IMR-90 (cell line): ENCODE measurements around the gene DDX31.
A peak's percentile ranks its signal among the peaks of the same experiment; 100 is the strongest.

Experiments used
- BHLHE40 ChIP-seq: fragments of 150-350 bp; IDR thresholded peaks from 2 replicates; pipeline ENCODE4 v1.6.1; 2016; ENCODE audit warnings: mild to moderate bottlenecking, low read depth, low read length
- CEBPB ChIP-seq: IDR thresholded peaks from 2 replicates; pipeline ENCODE4 v1.6.1; 2012; ENCODE audit warnings: low read depth, low read length, improper control_type of control experiment
- CHD1 ChIP-seq: IDR thresholded peaks from 2 replicates; pipeline ENCODE4 v1.6.1; 2012; ENCODE audit warnings: low read depth, low read length, improper control_type of control experiment
- MAFK ChIP-seq: IDR thresholded peaks from 2 replicates; pipeline ENCODE4 v1.6.1; 2012; ENCODE audit warnings: low read depth, low read length, improper control_type of control experiment
- MAZ ChIP-seq: IDR thresholded peaks from 2 replicates; pipeline ENCODE4 v1.6.1; 2012; ENCODE audit warnings: low read depth, mild to moderate bottlenecking, low read length, improper control_type of control experiment, moderate library complexity, borderline replicate concordance
- MXI1 ChIP-seq: IDR thresholded peaks from 2 replicates; pipeline ENCODE4 v1.6.1; 2012; ENCODE audit warnings: low read depth, mild to moderate bottlenecking, low read length, moderate library complexity, borderline replicate concordance
- NFE2L2 ChIP-seq: fragments of 150-350 bp; IDR thresholded peaks from 2 replicates; pipeline ENCODE4 v1.6.1; 2016; ENCODE audit warnings: low read depth, mild to moderate bottlenecking, low read length
- POLR2A ChIP-seq: IDR thresholded peaks from 2 replicates; pipeline ENCODE4 v1.6.1; 2012; ENCODE audit warnings: mild to moderate bottlenecking, low read depth, low read length
- RCOR1 ChIP-seq: IDR thresholded peaks from 2 replicates; pipeline ENCODE4 v1.6.1; 2012; ENCODE audit warnings: mild to moderate bottlenecking, low read length, improper control_type of control experiment; ENCODE audit not compliant: insufficient replicate concordance
- RFX5 ChIP-seq: IDR thresholded peaks from 2 replicates; pipeline ENCODE4 v1.8.0; 2012; ENCODE audit warnings: low read depth, mild to moderate bottlenecking, low read length, moderate library complexity
- SMC3 ChIP-seq: fragments of 150-350 bp; IDR thresholded peaks from 2 replicates; pipeline ENCODE4 v1.6.1; 2016; ENCODE audit warnings: low read depth, mild to moderate bottlenecking, antibody characterized with exemption, low read length, moderate library complexity
- TF ChIP-seq, protein P1 (sequence below): conservative IDR thresholded peaks from 2 replicates; pipeline ENCODE4 v1.5.1; 2012; ENCODE audit warnings: mild to moderate bottlenecking, low read depth, low read length, improper control_type of control experiment
- TF ChIP-seq, protein P2 (sequence below): fragments of 150-350 bp; IDR thresholded peaks from 2 replicates; pipeline ENCODE4 v1.6.1; 2016; ENCODE audit warnings: low read depth, mild to moderate bottlenecking, low read length, moderate library complexity, borderline replicate concordance
- TF ChIP-seq, protein P3 (sequence below): fragments of 150-350 bp; IDR thresholded peaks from 2 replicates; pipeline ENCODE4 v1.6.1; 2017; ENCODE audit warnings: mild to moderate bottlenecking, antibody characterized with exemption, low read length, low read depth

DNA sequence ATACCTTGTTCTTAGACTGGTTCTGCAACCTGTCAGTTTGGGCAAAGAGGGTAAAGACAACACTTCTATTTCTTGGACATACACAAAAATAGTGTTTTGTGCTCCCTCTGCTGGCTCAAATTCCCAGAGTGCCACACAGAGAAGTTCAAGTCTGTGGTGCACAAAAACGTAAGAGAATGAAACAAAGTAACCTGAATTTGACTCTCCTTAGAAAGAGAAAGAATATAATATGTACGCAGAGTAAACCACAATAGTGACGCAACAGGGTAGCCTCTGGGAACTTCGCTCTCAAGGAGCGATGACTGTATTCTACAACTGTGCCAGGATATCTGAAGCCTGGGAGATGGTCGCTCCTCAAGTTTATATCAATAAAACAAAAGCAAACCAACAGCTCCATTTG, 18.5 kb downstream of the DDX31 start:
- TF ChIP-seq MXI1 = no peak
- TF ChIP-seq, protein P1, sequence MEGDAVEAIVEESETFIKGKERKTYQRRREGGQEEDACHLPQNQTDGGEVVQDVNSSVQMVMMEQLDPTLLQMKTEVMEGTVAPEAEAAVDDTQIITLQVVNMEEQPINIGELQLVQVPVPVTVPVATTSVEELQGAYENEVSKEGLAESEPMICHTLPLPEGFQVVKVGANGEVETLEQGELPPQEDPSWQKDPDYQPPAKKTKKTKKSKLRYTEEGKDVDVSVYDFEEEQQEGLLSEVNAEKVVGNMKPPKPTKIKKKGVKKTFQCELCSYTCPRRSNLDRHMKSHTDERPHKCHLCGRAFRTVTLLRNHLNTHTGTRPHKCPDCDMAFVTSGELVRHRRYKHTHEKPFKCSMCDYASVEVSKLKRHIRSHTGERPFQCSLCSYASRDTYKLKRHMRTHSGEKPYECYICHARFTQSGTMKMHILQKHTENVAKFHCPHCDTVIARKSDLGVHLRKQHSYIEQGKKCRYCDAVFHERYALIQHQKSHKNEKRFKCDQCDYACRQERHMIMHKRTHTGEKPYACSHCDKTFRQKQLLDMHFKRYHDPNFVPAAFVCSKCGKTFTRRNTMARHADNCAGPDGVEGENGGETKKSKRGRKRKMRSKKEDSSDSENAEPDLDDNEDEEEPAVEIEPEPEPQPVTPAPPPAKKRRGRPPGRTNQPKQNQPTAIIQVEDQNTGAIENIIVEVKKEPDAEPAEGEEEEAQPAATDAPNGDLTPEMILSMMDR = peak; percentile 73
- TF ChIP-seq, protein P2, sequence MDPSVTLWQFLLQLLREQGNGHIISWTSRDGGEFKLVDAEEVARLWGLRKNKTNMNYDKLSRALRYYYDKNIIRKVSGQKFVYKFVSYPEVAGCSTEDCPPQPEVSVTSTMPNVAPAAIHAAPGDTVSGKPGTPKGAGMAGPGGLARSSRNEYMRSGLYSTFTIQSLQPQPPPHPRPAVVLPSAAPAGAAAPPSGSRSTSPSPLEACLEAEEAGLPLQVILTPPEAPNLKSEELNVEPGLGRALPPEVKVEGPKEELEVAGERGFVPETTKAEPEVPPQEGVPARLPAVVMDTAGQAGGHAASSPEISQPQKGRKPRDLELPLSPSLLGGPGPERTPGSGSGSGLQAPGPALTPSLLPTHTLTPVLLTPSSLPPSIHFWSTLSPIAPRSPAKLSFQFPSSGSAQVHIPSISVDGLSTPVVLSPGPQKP = no peak
- TF ChIP-seq POLR2A = no peak
- TF ChIP-seq RCOR1 = no peak
- TF ChIP-seq, protein P3, sequence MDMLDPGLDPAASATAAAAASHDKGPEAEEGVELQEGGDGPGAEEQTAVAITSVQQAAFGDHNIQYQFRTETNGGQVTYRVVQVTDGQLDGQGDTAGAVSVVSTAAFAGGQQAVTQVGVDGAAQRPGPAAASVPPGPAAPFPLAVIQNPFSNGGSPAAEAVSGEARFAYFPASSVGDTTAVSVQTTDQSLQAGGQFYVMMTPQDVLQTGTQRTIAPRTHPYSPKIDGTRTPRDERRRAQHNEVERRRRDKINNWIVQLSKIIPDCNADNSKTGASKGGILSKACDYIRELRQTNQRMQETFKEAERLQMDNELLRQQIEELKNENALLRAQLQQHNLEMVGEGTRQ = no peak
- no peak for TF ChIP-seq CHD1
- peak; percentile 99 for TF ChIP-seq CEBPB
- no peak for TF ChIP-seq MAZ
- no peak for TF ChIP-seq MAFK
- TF ChIP-seq BHLHE40 = peak; percentile 35; the same call in 1 of the 2 replicates
- peak; percentile 78 for TF ChIP-seq SMC3
- no peak for TF ChIP-seq RFX5
- TF ChIP-seq NFE2L2 = no peak
